Hepatocyte (in vitro differentiated cells): Measurements from ENCODE around the gene NDUFA8.

ENCODE experiments used
- EZH2 ChIP-seq: fragments of 200-600 bp; sonication (generic); IDR thresholded peaks from 2 replicates; pipeline ENCODE4 v1.6.1; 2016; ENCODE audit warnings: antibody characterized with exemption, mild to moderate bottlenecking, borderline replicate concordance
- TF ChIP-seq, protein P1 (sequence below): fragments of 200-600 bp; sonication (generic); IDR thresholded peaks from 2 replicates; pipeline ENCODE4 v1.5.1; 2016; ENCODE audit warnings: antibody characterized with exemption, mild to moderate bottlenecking; ENCODE audit not compliant: poor library complexity

DNA sequence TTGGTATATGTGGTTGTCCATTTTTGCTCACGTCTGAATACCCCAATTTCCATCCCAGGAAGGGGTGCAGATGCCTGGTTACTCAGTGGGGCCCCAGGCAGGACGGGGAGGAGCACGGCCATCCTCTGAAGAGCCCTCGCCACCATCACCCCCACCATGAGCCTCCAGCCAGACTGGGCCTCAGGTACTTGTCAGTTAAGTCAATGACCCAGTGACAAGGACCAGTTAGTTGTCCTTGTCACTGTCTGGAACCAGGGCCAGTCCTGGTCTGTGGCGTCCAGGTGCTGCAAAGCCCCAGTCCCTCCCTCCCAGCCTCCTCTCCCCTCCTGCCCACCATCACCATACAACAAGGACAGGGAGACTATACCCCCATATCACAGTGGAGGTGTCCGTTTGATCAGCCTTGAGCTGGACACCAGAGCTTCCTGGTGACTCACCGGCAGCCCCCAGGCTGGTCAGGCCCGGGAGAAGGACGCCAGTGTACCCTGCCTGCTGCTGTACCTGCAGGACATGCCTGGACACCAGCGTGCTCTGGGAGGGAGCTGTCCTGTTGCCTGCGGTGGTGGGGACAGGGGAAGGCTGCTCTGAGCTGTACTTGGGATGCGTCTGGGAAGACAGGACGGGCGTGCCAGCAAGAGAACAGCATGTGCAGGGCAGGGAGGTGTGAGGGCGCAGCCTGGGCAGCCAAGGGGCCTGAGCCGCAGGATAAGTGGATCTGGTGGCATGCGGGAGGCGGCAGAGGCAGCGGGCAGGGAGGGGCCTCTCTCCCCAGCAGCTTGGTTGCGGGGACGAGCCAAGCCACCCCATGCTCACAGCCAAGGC, 33.9 kb downstream of the NDUFA8 start:
- TF ChIP-seq, protein P1, sequence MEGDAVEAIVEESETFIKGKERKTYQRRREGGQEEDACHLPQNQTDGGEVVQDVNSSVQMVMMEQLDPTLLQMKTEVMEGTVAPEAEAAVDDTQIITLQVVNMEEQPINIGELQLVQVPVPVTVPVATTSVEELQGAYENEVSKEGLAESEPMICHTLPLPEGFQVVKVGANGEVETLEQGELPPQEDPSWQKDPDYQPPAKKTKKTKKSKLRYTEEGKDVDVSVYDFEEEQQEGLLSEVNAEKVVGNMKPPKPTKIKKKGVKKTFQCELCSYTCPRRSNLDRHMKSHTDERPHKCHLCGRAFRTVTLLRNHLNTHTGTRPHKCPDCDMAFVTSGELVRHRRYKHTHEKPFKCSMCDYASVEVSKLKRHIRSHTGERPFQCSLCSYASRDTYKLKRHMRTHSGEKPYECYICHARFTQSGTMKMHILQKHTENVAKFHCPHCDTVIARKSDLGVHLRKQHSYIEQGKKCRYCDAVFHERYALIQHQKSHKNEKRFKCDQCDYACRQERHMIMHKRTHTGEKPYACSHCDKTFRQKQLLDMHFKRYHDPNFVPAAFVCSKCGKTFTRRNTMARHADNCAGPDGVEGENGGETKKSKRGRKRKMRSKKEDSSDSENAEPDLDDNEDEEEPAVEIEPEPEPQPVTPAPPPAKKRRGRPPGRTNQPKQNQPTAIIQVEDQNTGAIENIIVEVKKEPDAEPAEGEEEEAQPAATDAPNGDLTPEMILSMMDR = no peak
- TF ChIP-seq EZH2 = no peak
